Astrocyte (in vitro differentiated cells and primary cell): ENCODE results near the gene KCNQ1. TPM values are rescaled to one million over a fixed set of nuclear protein-coding genes. Genes with fewer than 3 reads are reported as not detected.
A peak's percentile ranks its signal among the peaks of the same experiment; 100 is the strongest.

Source experiments
- DNase-seq: peaks from one replicate; pipeline ENCODE4 v3.0.0-alpha.2; 2010; ENCODE audit warnings: low read depth
- FAIRE-seq: peaks from 2 replicates; lab custom pipeline; 2011; peaks lifted over from hg19 to GRCh38; lab: Jason Lieb, UNC
- H2AFZ ChIP-seq: 2 replicates; pipeline ENCODE4 v1.6.0; 2012; ENCODE audit warnings: low read depth, low read length, inconsistent platforms
- H3K27ac ChIP-seq: 2 replicates; pipeline ENCODE4 v1.5.1; 2011; ENCODE audit warnings: low read depth, low read length, inconsistent platforms
- H3K27me3 ChIP-seq: 2 replicates; pipeline ENCODE4 v1.6.0; 2011; ENCODE audit warnings: low read length, inconsistent platforms; ENCODE audit not compliant: insufficient read depth
- H3K36me3 ChIP-seq: 2 replicates; pipeline ENCODE4 v1.5.1; 2011; ENCODE audit warnings: low read length, inconsistent platforms; ENCODE audit not compliant: insufficient read depth
- H3K4me1 ChIP-seq: 2 replicates; pipeline ENCODE4 v1.5.1; 2011; ENCODE audit warnings: low read length, inconsistent platforms; ENCODE audit not compliant: insufficient read depth
- H3K4me2 ChIP-seq: 2 replicates; pipeline ENCODE4 v1.6.0; 2012; ENCODE audit warnings: low read length, inconsistent platforms
- H3K4me3 ChIP-seq: 2 replicates; pipeline ENCODE4 v1.5.1; 2011; ENCODE audit warnings: low read depth, mild to moderate bottlenecking, low read length, inconsistent platforms; ENCODE audit not compliant: insufficient read depth
- H3K79me2 ChIP-seq: 2 replicates; pipeline ENCODE4 v1.6.0; 2012; ENCODE audit warnings: mild to moderate bottlenecking, low read length, inconsistent platforms; ENCODE audit not compliant: insufficient read depth
- H3K9ac ChIP-seq: 2 replicates; pipeline ENCODE4 v1.6.0; 2012; ENCODE audit warnings: mild to moderate bottlenecking, low read length, inconsistent platforms
- H3K9me3 ChIP-seq: 2 replicates; pipeline ENCODE4 v1.5.1; 2012; ENCODE audit warnings: low read depth, mild to moderate bottlenecking, low read length, inconsistent platforms; ENCODE audit not compliant: insufficient read depth
- H4K20me1 ChIP-seq: 2 replicates; pipeline ENCODE4 v1.6.0; 2012; ENCODE audit warnings: low read length, inconsistent platforms; ENCODE audit not compliant: insufficient read depth
- H3K27ac Mint-ChIP-seq: one replicate; pipeline ENCODE4 v1.8.0; 2021; ENCODE audit warnings: mild to moderate bottlenecking, mixed read lengths; ENCODE audit not compliant: unreplicated experiment
- H3K27me3 Mint-ChIP-seq: one replicate; pipeline ENCODE4 v1.8.0; 2021; ENCODE audit warnings: low read depth, mixed read lengths; ENCODE audit not compliant: unreplicated experiment
- H3K36me3 Mint-ChIP-seq: one replicate; pipeline ENCODE4 v1.8.0; 2021; ENCODE audit warnings: low read depth, mixed read lengths; ENCODE audit not compliant: unreplicated experiment
- H3K4me1 Mint-ChIP-seq: one replicate; pipeline ENCODE4 v1.8.0; 2021; ENCODE audit warnings: low read depth, mixed read lengths; ENCODE audit not compliant: unreplicated experiment
- H3K4me3 Mint-ChIP-seq: one replicate; pipeline ENCODE4 v1.8.0; 2021; ENCODE audit warnings: mild to moderate bottlenecking, moderate library complexity, mixed read lengths; ENCODE audit not compliant: unreplicated experiment
- H3K9me3 Mint-ChIP-seq: one replicate; pipeline ENCODE4 v1.8.0; 2021; ENCODE audit warnings: mild to moderate bottlenecking, mixed read lengths; ENCODE audit not compliant: unreplicated experiment
- CTCF ChIP-seq: IDR thresholded peaks from 2 replicates; pipeline ENCODE4 v1.5.1; 2011; ENCODE audit warnings: low read depth, mild to moderate bottlenecking, inconsistent platforms, low read length, moderate library complexity; ENCODE audit not compliant: insufficient read depth
- EZH2 ChIP-seq: IDR thresholded peaks from 2 replicates; pipeline ENCODE4 v1.6.1; 2012; ENCODE audit warnings: mild to moderate bottlenecking, low read length, inconsistent platforms; ENCODE audit not compliant: insufficient read depth
- total RNA-seq: library from RNA; stranded (reverse); gene quantifications from 2 replicates; pipeline ENCODE4 v1.2.1, GENCODE V29; 2021

Gene KCNQ1
- total RNA-seq, 1 donor from 2014 or later, result not detected

- H3K4me1 ChIP-seq, result peaks cover 18% of the 10 kb centered on the region
- H4K20me1 ChIP-seq, result peaks cover 3% of the 10 kb centered on the region
- H3K4me3 Mint-ChIP-seq, result peak within 1 kb of the TSS; percentile 92
- DNase-seq (peak; percentile 99), FAIRE-seq (peak; percentile 52)
- peak; percentile 95 for TF ChIP-seq CTCF
- TF ChIP-seq EZH2, result no peak
- H3K9me3 ChIP-seq, result no peaks in the 10 kb centered on the region
- peaks cover 2% of the 10 kb centered on the region for H3K4me1 Mint-ChIP-seq
- H3K36me3 Mint-ChIP-seq, result peaks cover 4% of the 10 kb centered on the region
- H3K4me3 ChIP-seq, result peak within 1 kb of the TSS; percentile 99
- no peaks in the 10 kb centered on the region for H3K9me3 Mint-ChIP-seq
- H3K27me3 Mint-ChIP-seq, result no peaks in the 10 kb centered on the region
- peak within 1 kb of the TSS; percentile 98 for H3K4me2 ChIP-seq
- H2AFZ ChIP-seq, result peak within 1 kb of the TSS; percentile 65
- peaks cover 31% of the 10 kb centered on the region for H3K79me2 ChIP-seq
- peak within 1 kb of the TSS; percentile 94 for H3K27ac ChIP-seq
- H3K9ac ChIP-seq, result peak within 1 kb of the TSS; percentile 100
- H3K27ac Mint-ChIP-seq, result peak within 1 kb of the TSS; percentile 85
- H3K27me3 ChIP-seq, result no peaks in the 10 kb centered on the region
- H3K36me3 ChIP-seq, result peaks cover 6% of the 10 kb centered on the region
Observed at GRCh38 chr11:2400069-2400761, 44.6 kb upstream of the KCNQ1 start, which contains the start of gene TSSC4. TSSC4 (plus strand) TSS chr11:2400750; CDS start chr11:2402634, 1,884 bp downstream.

- Histone ChIP-seq H3K4me1 (peaks cover 18% of the 10 kb centered on the region), H3K4me2 (peak overlapping the region; percentile 98), H3K9me3 (no peaks in the 10 kb centered on the region), H4K20me1 (peaks cover 3% of the 10 kb centered on the region), H2AFZ (peak overlapping the region; percentile 65), H3K79me2 (peaks cover 27% of the 10 kb centered on the region), H3K27ac (peak overlapping the region; percentile 94), H3K9ac (peak overlapping the region; percentile 100), H3K36me3 (peaks cover 6% of the 10 kb centered on the region), H3K4me3 (peak overlapping the region; percentile 99), H3K27me3 (no peaks in the 10 kb centered on the region)
- DNase-seq, result no peak
- Mint-ChIP-seq H3K4me1 (peaks cover 2% of the 10 kb centered on the region), H3K27ac (peak overlapping the region; percentile 83), H3K36me3 (peaks cover 4% of the 10 kb centered on the region), H3K4me3 (peak overlapping the region; percentile 92), H3K27me3 (no peaks in the 10 kb centered on the region), H3K9me3 (no peaks in the 10 kb centered on the region)
- TF ChIP-seq EZH2 (no peak), CTCF (no peak)
- no peak for FAIRE-seq
Observed at GRCh38 chr11:2400762-2401435, 43.9 kb upstream of the KCNQ1 start.
